H1 (cell line): Measurements from ENCODE around the gene LY86. TPM values are rescaled to one million over a fixed set of nuclear protein-coding genes. Genes with fewer than 3 reads are reported as not detected.

Experiments used
- SP2 ChIP-seq: IDR thresholded peaks from 2 replicates; pipeline ENCODE4 v1.6.1; 2012; ENCODE audit warnings: mild to moderate bottlenecking, low read length, inconsistent platforms
- polyA plus RNA-seq, 7 experiments: library from polyadenylated mRNA; depleted of rRNA in 3 of 7; stranded (reverse) in 5 of 7; unstranded in 2 of 7; fragments of >200 nt in 5 of 7; fragments of 200-250 nt in 2 of 7; gene quantifications; 1 replicate in 5 of 7; 2 replicates in 1 of 7; 4 replicates in 1 of 7; pipeline versions ENCODE4 v1.2.1 to v1.2.3, GENCODE V29; 2011 to 2013; ENCODE audit warnings: missing spikeins in 2 of 7, mixed read lengths in 2 of 7
- total RNA-seq: library from RNA; stranded (reverse); fragmentation: NEBNext Ultra II Directional; extraction: Animal tissue kit (Norgen Biotek cat#: 25700); gene quantifications from 2 replicates; pipeline ENCODE4 v1.2.1, GENCODE V29; 2021

Gene LY86
- total and polyA plus RNA-seq, 2 of the 8 experiments (the other 6 are each of a cell fraction or from before 2014, with no cell fraction given), result not detected

DNA sequence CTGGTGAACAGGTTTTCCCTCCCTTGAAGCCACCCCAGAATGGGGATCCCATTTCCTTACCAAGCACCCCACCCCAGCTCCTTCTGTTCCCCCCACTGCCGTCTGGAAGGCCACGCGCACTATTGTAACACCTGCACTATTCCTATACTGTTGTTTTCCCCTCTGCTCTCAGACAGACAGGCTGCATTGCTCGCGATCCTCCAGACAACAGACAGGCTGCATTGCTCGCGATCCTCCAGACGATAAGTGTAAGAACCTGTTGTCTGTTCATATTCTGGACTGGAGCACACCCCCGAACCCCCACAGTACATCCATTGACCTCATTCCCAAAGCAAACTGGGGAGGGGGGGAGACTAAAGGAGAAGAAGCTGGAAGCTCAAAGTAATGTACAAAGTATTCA is 72.7 kb downstream of the LY86 start (continued):
- TF ChIP-seq SP2, result no peak
- TF ChIP-seq, all 59 proteins: peak for 0
